Lung microvascular endothelial cell (primary cell): ENCODE results near the gene LIPH. TPM values are rescaled to one million over a fixed set of nuclear protein-coding genes. Genes with fewer than 3 reads are reported as not detected.
"Not testable (repeated sequence)": the region's sequence is repeated elsewhere in the genome, so short reads cannot be mapped to it uniquely, and the experiment has no call there.

Experiments used
- DNase-seq, 2 donors: peaks; one replicate each; pipeline versions ENCODE4 v3.0.0 to v3.0.0-alpha.2; 2010; ENCODE audit warnings: low read depth in 2 of 2
- total RNA-seq: library from RNA; depleted of rRNA; stranded (reverse); fragments of >200 nt; gene quantifications from 2 replicates; pipeline ENCODE4 v1.2.1, GENCODE V29; 2014

LIPH gene
- total RNA-seq, 1 donor from 2014 or later: not detected

- no peak for DNase-seq
Observed at GRCh38 chr3:185488465-185488864, 63.9 kb downstream of the LIPH start.

- no peak for DNase-seq
Observed at GRCh38 chr3:185486394-185486793, 66.0 kb downstream of the LIPH start.

GRCh38 chr3:185484296-185484695 is 68.1 kb downstream of the LIPH start:
- DNase-seq: no peak

- no peak for DNase-seq
Observed at GRCh38 chr3:185479373-185479945, 72.9 kb downstream of the LIPH start.

- no peak for DNase-seq
Observed at GRCh38 chr3:185477316-185477715, 75.1 kb downstream of the LIPH start.

GRCh38 chr3:185474922-185475321 is 77.5 kb downstream of the LIPH start:
- DNase-seq: not testable (repeated sequence)

GRCh38 chr3:185473290-185473815 is 79.0 kb downstream of the LIPH start:
- DNase-seq: peak in 1 of 2 donors; percentile 32

GRCh38 chr3:185470323-185470722 is 82.1 kb downstream of the LIPH start:
- no peak for DNase-seq

- DNase-seq: no peak
Observed at GRCh38 chr3:185469542-185469941, 82.8 kb downstream of the LIPH start.

- DNase-seq: not testable (repeated sequence)
Observed at GRCh38 chr3:185466123-185466522, 86.3 kb downstream of the LIPH start.

GRCh38 chr3:185465471-185465870 is 86.9 kb downstream of the LIPH start:
- DNase-seq: no peak

GRCh38 chr3:185460719-185461350 is 91.6 kb downstream of the LIPH start:
- peak; percentile 32 to 51 for DNase-seq

GRCh38 chr3:185460309-185460708 is 92.1 kb downstream of the LIPH start:
- no peak for DNase-seq

GRCh38 chr3:185457376-185457775 is 95.0 kb downstream of the LIPH start:
- DNase-seq: no peak

Other genes with a start within 250 kb of the LIPH start
- 7.7 and 8.1 TPM in 2 replicates for gene MAP3K13, start 189.5 kb downstream of the LIPH start, total RNA-seq
- gene TMEM41A, start 53.6 kb downstream of the LIPH start, total RNA-seq: 5.4 and 6.9 TPM in 2 replicates
- gene SENP2, start 33.7 kb upstream of the LIPH start, total RNA-seq: 18.5 and 22.0 TPM in 2 replicates